ENCODE measurements around the gene CASKIN2.

CASKIN2 gene

GRCh38 chr17:75502721-75503329 lies 12.5 kb downstream of the CASKIN2 start:
- no peak for DNase-seq

GRCh38 chr17:75502072-75502720 lies 13.1 kb downstream of the CASKIN2 start:
- DNase-seq, result no peak

- no peak for DNase-seq
Observed at GRCh38 chr17:75501378-75502071, 13.8 kb downstream of the CASKIN2 start.

GRCh38 chr17:75500419-75501216 lies 14.7 kb downstream of the CASKIN2 start:
- no peak for DNase-seq

- DNase-seq, result no peak
Observed at GRCh38 chr17:75499313-75500022, 15.9 kb downstream of the CASKIN2 start.

GRCh38 chr17:75498726-75499213 lies 16.6 kb downstream of the CASKIN2 start:
- no peak for DNase-seq

- DNase-seq, result no peak
Observed at GRCh38 chr17:75498039-75498725, 17.2 kb downstream of the CASKIN2 start.

- no peak for DNase-seq
Observed at GRCh38 chr17:75496005-75496404, 19.3 kb downstream of the CASKIN2 start.

GRCh38 chr17:75494326-75494877 lies 20.9 kb downstream of the CASKIN2 start:
- no peak for DNase-seq

GRCh38 chr17:75493476-75494129 lies 21.7 kb downstream of the CASKIN2 start:
- DNase-seq, result no peak

GRCh38 chr17:75492555-75493168 lies 22.7 kb downstream of the CASKIN2 start:
- DNase-seq, result no peak

- DNase-seq, result no peak
Observed at GRCh38 chr17:75491680-75492079, 23.7 kb downstream of the CASKIN2 start.

- DNase-seq, result no peak
Observed at GRCh38 chr17:75490953-75491649, 24.2 kb downstream of the CASKIN2 start.

- no peak for DNase-seq
Observed at GRCh38 chr17:75490173-75490743, 25.1 kb downstream of the CASKIN2 start.

GRCh38 chr17:75489511-75489955 lies 25.8 kb downstream of the CASKIN2 start:
- DNase-seq, result no peak

- DNase-seq, result no peak
Observed at GRCh38 chr17:75488693-75489510, 26.4 kb downstream of the CASKIN2 start.

GRCh38 chr17:75487351-75488070 lies 27.8 kb downstream of the CASKIN2 start:
- DNase-seq, result no peak

GRCh38 chr17:75486951-75487350 lies 28.4 kb downstream of the CASKIN2 start:
- DNase-seq, result no peak

Data from COR-L47 (cell line).